ENCODE data around the gene DMXL2.

DNA sequence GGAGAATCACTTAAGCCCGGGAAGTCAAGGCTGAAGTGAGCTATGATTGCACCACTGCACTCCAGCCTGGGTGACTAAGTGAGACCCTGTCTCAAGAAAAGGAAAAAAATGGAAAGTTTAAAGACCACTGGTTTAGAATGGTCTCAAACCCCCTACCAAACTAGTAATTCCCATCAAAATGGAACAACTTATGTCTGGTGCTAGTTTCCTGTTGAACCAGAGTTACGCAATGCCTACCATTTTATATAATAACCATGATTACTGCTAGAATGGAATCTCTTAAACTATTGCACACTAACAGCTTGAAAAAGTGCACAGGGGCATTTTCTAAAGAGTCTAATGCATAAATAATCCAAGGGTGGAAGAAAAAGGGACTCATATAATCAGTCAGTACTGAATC is 43.6 kb downstream of the DMXL2 start:
- TF ChIP-seq, protein P1, sequence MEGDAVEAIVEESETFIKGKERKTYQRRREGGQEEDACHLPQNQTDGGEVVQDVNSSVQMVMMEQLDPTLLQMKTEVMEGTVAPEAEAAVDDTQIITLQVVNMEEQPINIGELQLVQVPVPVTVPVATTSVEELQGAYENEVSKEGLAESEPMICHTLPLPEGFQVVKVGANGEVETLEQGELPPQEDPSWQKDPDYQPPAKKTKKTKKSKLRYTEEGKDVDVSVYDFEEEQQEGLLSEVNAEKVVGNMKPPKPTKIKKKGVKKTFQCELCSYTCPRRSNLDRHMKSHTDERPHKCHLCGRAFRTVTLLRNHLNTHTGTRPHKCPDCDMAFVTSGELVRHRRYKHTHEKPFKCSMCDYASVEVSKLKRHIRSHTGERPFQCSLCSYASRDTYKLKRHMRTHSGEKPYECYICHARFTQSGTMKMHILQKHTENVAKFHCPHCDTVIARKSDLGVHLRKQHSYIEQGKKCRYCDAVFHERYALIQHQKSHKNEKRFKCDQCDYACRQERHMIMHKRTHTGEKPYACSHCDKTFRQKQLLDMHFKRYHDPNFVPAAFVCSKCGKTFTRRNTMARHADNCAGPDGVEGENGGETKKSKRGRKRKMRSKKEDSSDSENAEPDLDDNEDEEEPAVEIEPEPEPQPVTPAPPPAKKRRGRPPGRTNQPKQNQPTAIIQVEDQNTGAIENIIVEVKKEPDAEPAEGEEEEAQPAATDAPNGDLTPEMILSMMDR (IDR thresholded peaks at IDR 0.05): no peak
- TF ChIP-seq POLR2A (IDR thresholded peaks at IDR 0.05): no peak
